ENCODE results near the gene RPL28. TPM values are rescaled to one million over a fixed set of nuclear protein-coding genes. Genes with fewer than 3 reads are reported as not detected.

Gene RPL28
- total RNA-seq (100 to 1,000 TPM; 253 to 607 (median 503) TPM), polyA plus RNA-seq (1,000 to 10,000 TPM; 1,833 to 2,816 (median 2,129) TPM)

- 0 to 1% methylated on average over 68 of the region's 68 CpGs for WGBS, 2 donors
- H3K4me1 ChIP-seq, result peaks cover 0 to 59% (median 54%) of the 10 kb centered on the region in 4 donors
Observed at GRCh38 chr19:55385724-55386492, at the start of gene RPL28. Gene RPL28, plus strand, starts transcription at chr19:55385932. Its CDS starts 426 bp downstream, at chr19:55386358.

GRCh38 chr19:55336101-55336500, 49.6 kb upstream of the RPL28 start:
- Histone ChIP-seq H3K4me3 (no peak overlapping the region), H3K9me3 (no peaks in the 10 kb centered on the region), H3K27me3 (peaks cover 0 to 15% (median 0%) of the 10 kb centered on the region in 3 donors), H3K36me3 (no peaks in the 10 kb centered on the region), H3K4me1 (peaks cover 0 to 18% (median 15%) of the 10 kb centered on the region in 4 donors), H3K27ac (no peak overlapping the region)
- intact Hi-C loops (cut with DNase I), result no loop called here
- 83 to 90% methylated on average over 7 of the region's 7 CpGs for WGBS, 2 donors
- TF ChIP-seq POLR2AphosphoS5 (IDR thresholded peaks at IDR 0.05), result no peak
- TF ChIP-seq POLR2A (IDR thresholded peaks at IDR 0.05), result no peak
- no peak for TF ChIP-seq CTCF (IDR thresholded peaks at IDR 0.05)
- no peak for DNase-seq

More at GRCh38 chr19:55385724-55386492, at the start of gene RPL28:
- DNase-seq, result peak; percentile 99
- H3K27ac ChIP-seq, result peak within 1 kb of the TSS; percentile 94 to 97 (median 96)
- no peaks in the 10 kb centered on the region for H3K9me3 ChIP-seq
- no peaks in the 10 kb centered on the region for H3K27me3 ChIP-seq
- TF ChIP-seq EP300 (IDR thresholded peaks at IDR 0.05) (no peak), POLR2AphosphoS5 (IDR thresholded peaks at IDR 0.05) (peak; percentile 99 to 100 (median 100)), POLR2A (IDR thresholded peaks at IDR 0.05) (peak; percentile 99), CTCF (IDR thresholded peaks at IDR 0.05) (no peak)
- H3K36me3 ChIP-seq, result peaks cover 15 to 33% (median 17%) of the 10 kb centered on the region in 4 donors
- peak within 1 kb of the TSS; percentile 80 to 95 (median 88) for H3K4me3 ChIP-seq
- intact Hi-C loops (cut with DNase I), result loop anchor here (1.0 to 5.0 kb wide), 4 partner anchors 21 to 1519 kb away; partner anchors contain the start of genes BRSK1, HSPBP1, MYADM and UBE2S

GRCh38 chr19:55339105-55339888, 46.4 kb upstream of the RPL28 start, which contains the start of gene KMT5C:
Gene KMT5C, plus strand, starts transcription at chr19:55339876. Its CDS starts 2,061 bp downstream, at chr19:55341937.
- Histone ChIP-seq H3K4me1 (peaks cover 0 to 29% (median 23%) of the 10 kb centered on the region in 4 donors), H3K27ac (peak within 1 kb of the TSS; percentile 92 to 97 (median 94)), H3K36me3 (peaks cover 0 to 25% (median 14%) of the 10 kb centered on the region in 4 donors), H3K4me3 (peak within 1 kb of the TSS; percentile 55 to 96 (median 78)), H3K27me3 (peaks cover 0 to 8% (median 0%) of the 10 kb centered on the region in 3 donors), H3K9me3 (no peaks in the 10 kb centered on the region)
- intact Hi-C loops (cut with DNase I), result loop anchor here (1.0 kb wide), 1 partner anchor 44 kb away; no protein-coding TSS in a partner anchor
- WGBS, 2 donors, result 0% methylated on average over 63 of the region's 63 CpGs
- DNase-seq, result peak; percentile 100
- TF ChIP-seq EP300 (IDR thresholded peaks at IDR 0.05), result no peak
- TF ChIP-seq POLR2AphosphoS5 (IDR thresholded peaks at IDR 0.05), result peak; percentile 23 to 99 (median 30)
- peak; percentile 11 to 12 for TF ChIP-seq POLR2A (IDR thresholded peaks at IDR 0.05)
- peak in 3 of 4 experiments; percentile 39 to 63 (median 40) for TF ChIP-seq CTCF (IDR thresholded peaks at IDR 0.05)

- peaks cover 0 to 25% (median 14%) of the 10 kb centered on the region in 4 donors for H3K36me3 ChIP-seq
- TF ChIP-seq CTCF (IDR thresholded peaks at IDR 0.05), result no peak
- TF ChIP-seq EP300 (IDR thresholded peaks at IDR 0.05), result no peak
- peak in 3 of 4 donors; percentile 99 for TF ChIP-seq POLR2AphosphoS5 (IDR thresholded peaks at IDR 0.05)
- TF ChIP-seq POLR2A (IDR thresholded peaks at IDR 0.05), result peak; percentile 86 to 96
- peak overlapping the region; percentile 55 to 96 (median 78) for H3K4me3 ChIP-seq
- peak overlapping the region; percentile 88 to 97 (median 94) for H3K27ac ChIP-seq
- peaks cover 0 to 29% (median 23%) of the 10 kb centered on the region in 4 donors for H3K4me1 ChIP-seq
- no peak for DNase-seq
- no peaks in the 10 kb centered on the region for H3K9me3 ChIP-seq
- intact Hi-C loops (cut with DNase I), result loop anchor here (1.0 to 5.0 kb wide), 4 partner anchors 38 to 315 kb away; partner anchors contain the start of gene U2AF2
- 2 to 3% methylated on average over 44 of the region's 44 CpGs for WGBS, 2 donors
- peaks cover 0 to 4% (median 0%) of the 10 kb centered on the region in 3 donors for H3K27me3 ChIP-seq
Observed at GRCh38 chr19:55339889-55340783, 45.6 kb upstream of the RPL28 start.
